Measurements from ENCODE around the gene DPH2.

Gene DPH2

GRCh38 chr1:44019466-44019948 is 49.7 kb downstream of the DPH2 start:
- no peaks in the 10 kb centered on the region for H3K79me2 ChIP-seq
- H3K4me1 ChIP-seq: no peaks in the 10 kb centered on the region
- no peaks in the 10 kb centered on the region for H3K27me3 ChIP-seq (ENCODE audit: control insufficient read depth, insufficient read depth, low read length)
- H3K27ac ChIP-seq: no peak overlapping the region
- no peak overlapping the region for H2AFZ ChIP-seq
- TF ChIP-seq, protein P1, sequence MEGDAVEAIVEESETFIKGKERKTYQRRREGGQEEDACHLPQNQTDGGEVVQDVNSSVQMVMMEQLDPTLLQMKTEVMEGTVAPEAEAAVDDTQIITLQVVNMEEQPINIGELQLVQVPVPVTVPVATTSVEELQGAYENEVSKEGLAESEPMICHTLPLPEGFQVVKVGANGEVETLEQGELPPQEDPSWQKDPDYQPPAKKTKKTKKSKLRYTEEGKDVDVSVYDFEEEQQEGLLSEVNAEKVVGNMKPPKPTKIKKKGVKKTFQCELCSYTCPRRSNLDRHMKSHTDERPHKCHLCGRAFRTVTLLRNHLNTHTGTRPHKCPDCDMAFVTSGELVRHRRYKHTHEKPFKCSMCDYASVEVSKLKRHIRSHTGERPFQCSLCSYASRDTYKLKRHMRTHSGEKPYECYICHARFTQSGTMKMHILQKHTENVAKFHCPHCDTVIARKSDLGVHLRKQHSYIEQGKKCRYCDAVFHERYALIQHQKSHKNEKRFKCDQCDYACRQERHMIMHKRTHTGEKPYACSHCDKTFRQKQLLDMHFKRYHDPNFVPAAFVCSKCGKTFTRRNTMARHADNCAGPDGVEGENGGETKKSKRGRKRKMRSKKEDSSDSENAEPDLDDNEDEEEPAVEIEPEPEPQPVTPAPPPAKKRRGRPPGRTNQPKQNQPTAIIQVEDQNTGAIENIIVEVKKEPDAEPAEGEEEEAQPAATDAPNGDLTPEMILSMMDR (IDR thresholded peaks at IDR 0.05): no peak
- no peak overlapping the region for H3K9ac ChIP-seq
- H3K4me3 ChIP-seq (ENCODE audit: low read depth, low read length): no peak overlapping the region
- H3K9me3 ChIP-seq (ENCODE audit: control insufficient read depth, low read length): no peaks in the 10 kb centered on the region
- H3K4me2 ChIP-seq (ENCODE audit: low read length): no peak overlapping the region
- H3K36me3 ChIP-seq (ENCODE audit: control insufficient read depth, insufficient read depth, low read length): no peaks in the 10 kb centered on the region

GRCh38 chr1:44020464-44020863 is 50.7 kb downstream of the DPH2 start:
- no peaks in the 10 kb centered on the region for H3K4me1 ChIP-seq
- TF ChIP-seq, protein P1 (IDR thresholded peaks at IDR 0.05): no peak
- H3K4me2 ChIP-seq (ENCODE audit: low read length): no peak overlapping the region
- no peak overlapping the region for H3K4me3 ChIP-seq (ENCODE audit: low read depth, low read length)
- no peaks in the 10 kb centered on the region for H3K36me3 ChIP-seq (ENCODE audit: control insufficient read depth, insufficient read depth, low read length)
- H3K9me3 ChIP-seq (ENCODE audit: control insufficient read depth, low read length): no peaks in the 10 kb centered on the region
- H2AFZ ChIP-seq: no peak overlapping the region
- H3K27ac ChIP-seq: no peak overlapping the region
- no peak overlapping the region for H3K9ac ChIP-seq
- H3K79me2 ChIP-seq: no peaks in the 10 kb centered on the region
- no peaks in the 10 kb centered on the region for H3K27me3 ChIP-seq (ENCODE audit: control insufficient read depth, insufficient read depth, low read length)

DNA sequence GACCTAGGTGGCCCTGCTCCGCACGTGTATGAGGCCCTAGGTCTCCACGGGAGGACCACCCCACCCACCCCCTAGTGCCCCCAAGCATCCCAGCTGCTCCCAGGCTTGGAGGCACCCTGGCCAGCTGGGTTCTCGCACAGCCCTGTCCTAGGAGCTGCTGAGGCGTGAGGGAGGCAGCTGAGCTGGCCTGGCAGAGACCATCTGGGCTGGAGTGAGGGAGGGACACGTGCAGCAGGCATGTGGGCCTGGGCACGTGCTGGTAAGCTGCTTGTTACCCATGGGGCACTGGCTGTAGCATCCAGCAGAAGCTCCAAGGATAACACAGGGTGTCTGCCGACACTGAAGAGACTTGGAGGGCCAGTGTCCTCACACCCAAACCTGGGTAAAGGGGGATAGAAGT is 51.3 kb downstream of the DPH2 start:
- TF ChIP-seq, protein P1 (IDR thresholded peaks at IDR 0.05): no peak
- Histone ChIP-seq H3K4me1 (no peaks in the 10 kb centered on the region), H3K4me2 (ENCODE audit: low read length) (no peak overlapping the region), H3K27ac (no peak overlapping the region), H3K4me3 (ENCODE audit: low read depth, low read length) (no peak overlapping the region), H3K36me3 (ENCODE audit: control insufficient read depth, insufficient read depth, low read length) (no peaks in the 10 kb centered on the region), H3K9me3 (ENCODE audit: control insufficient read depth, low read length) (no peaks in the 10 kb centered on the region), H3K79me2 (no peaks in the 10 kb centered on the region), H2AFZ (no peak overlapping the region), H3K27me3 (ENCODE audit: control insufficient read depth, insufficient read depth, low read length) (no peaks in the 10 kb centered on the region), H3K9ac (no peak overlapping the region)

DNA sequence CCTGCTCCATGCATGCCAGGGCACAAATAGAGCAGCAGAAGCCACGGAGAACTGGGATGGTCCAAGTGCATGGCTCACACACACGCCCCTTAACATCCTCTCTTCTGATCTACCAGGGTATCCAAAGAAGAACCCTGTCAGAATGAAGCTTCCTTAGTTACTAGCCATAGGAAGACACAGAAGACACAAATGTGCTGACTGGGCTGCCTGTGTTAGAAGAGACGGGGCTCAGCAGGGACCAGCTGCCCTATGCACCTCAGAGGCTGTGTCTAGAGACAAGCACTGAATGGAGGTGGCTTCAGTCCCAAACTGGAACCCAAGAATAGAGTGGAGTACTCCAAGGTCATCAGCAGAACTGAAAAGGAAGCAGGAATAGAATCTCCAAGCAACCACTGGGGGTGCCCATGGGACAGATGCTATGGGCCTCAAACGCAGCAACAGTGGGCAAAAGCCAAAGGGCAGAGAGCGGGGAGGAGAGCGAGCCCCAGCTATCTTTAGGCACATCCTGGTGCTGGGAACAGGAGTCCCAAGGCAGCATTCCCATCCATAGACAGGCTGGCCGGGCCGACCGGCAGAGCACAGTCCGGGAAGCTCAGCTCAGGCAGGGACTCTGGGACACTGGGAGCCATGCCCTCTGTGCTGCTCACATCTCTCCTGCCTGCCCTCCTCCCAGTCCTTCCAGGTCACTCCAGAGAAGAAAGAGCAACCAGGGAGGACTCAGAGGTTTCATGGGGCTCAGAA is 51.9 kb downstream of the DPH2 start:
- Histone ChIP-seq H3K4me3 (ENCODE audit: low read depth, low read length) (no peak overlapping the region), H3K4me2 (ENCODE audit: low read length) (no peak overlapping the region), H3K9ac (no peak overlapping the region), H3K9me3 (ENCODE audit: control insufficient read depth, low read length) (no peaks in the 10 kb centered on the region), H3K4me1 (no peaks in the 10 kb centered on the region), H3K36me3 (ENCODE audit: control insufficient read depth, insufficient read depth, low read length) (no peaks in the 10 kb centered on the region), H2AFZ (no peak overlapping the region), H3K27me3 (ENCODE audit: control insufficient read depth, insufficient read depth, low read length) (no peaks in the 10 kb centered on the region), H3K79me2 (no peaks in the 10 kb centered on the region), H3K27ac (no peak overlapping the region)
- TF ChIP-seq, protein P1 (IDR thresholded peaks at IDR 0.05): no peak

Data from parathyroid adenoma (tissue), 2 donors.